Immature natural killer cell (primary cell): ENCODE measurements around the gene MYO18B. TPM values are rescaled to one million over a fixed set of nuclear protein-coding genes. Genes with fewer than 3 reads are reported as not detected.

Source experiments
- DNase-seq, 3 donors: peaks; one replicate each; pipeline ENCODE4 v3.0.0; 2022; ENCODE audit warnings: mixed read lengths in 1 of 3
- H3K27ac Mint-ChIP-seq, 6 donors: one replicate each; pipeline ENCODE4 v1.8.0; 2020; ENCODE audit warnings: mixed read lengths in 6 of 6, mild to moderate bottlenecking in 5 of 6, inconsistent platforms in 4 of 6, moderate library complexity in 3 of 6
- H3K27me3 Mint-ChIP-seq, 3 donors: one replicate each; pipeline ENCODE4 v1.8.0; 2020 to 2021; ENCODE audit warnings: low read depth in 3 of 3, mild to moderate bottlenecking in 3 of 3, mixed read lengths in 3 of 3, moderate library complexity in 3 of 3, inconsistent platforms in 1 of 3
- H3K36me3 Mint-ChIP-seq, 3 donors: one replicate each; pipeline ENCODE4 v1.8.0; 2020; ENCODE audit warnings: mixed read lengths in 3 of 3, inconsistent platforms in 2 of 3, mild to moderate bottlenecking in 2 of 3
- H3K4me1 Mint-ChIP-seq, 2 donors: one replicate each; pipeline ENCODE4 v1.8.0; 2020; ENCODE audit warnings: inconsistent platforms in 2 of 2, mild to moderate bottlenecking in 2 of 2, mixed read lengths in 2 of 2, moderate library complexity in 1 of 2
- H3K4me3 Mint-ChIP-seq, 5 donors: one replicate each; pipeline ENCODE4 v1.8.0; 2020; ENCODE audit warnings: mild to moderate bottlenecking in 5 of 5, mixed read lengths in 5 of 5, inconsistent platforms in 3 of 5, moderate library complexity in 3 of 5
- H3K9me3 Mint-ChIP-seq, 6 donors: one replicate each; pipeline ENCODE4 v1.8.0; 2020; ENCODE audit warnings: mild to moderate bottlenecking in 6 of 6, mixed read lengths in 6 of 6, inconsistent platforms in 4 of 6, moderate library complexity in 3 of 6
- polyA plus RNA-seq, 3 donors: library from polyadenylated mRNA; unstranded; fragments of 300-500 nt; fragmentation: Illumina TruSeq; gene quantifications; one replicate each; pipeline ENCODE4 v1.2.3, GENCODE V29; 2021

The MYO18B gene
- polyA plus RNA-seq, 3 donors from 2014 or later, result not detected

- Mint-ChIP-seq H3K27ac (no peak overlapping the region), H3K4me3 (no peak overlapping the region), H3K36me3 (no peaks in the 10 kb centered on the region), H3K9me3 (peaks cover 0 to 6% (median 3%) of the 10 kb centered on the region in 6 donors), H3K4me1 (no peaks in the 10 kb centered on the region), H3K27me3 (peaks cover 2 to 3% (median 3%) of the 10 kb centered on the region in 3 donors)
- DNase-seq, result no peak
Measured at GRCh38 chr22:25764270-25765015, 22.5 kb downstream of the MYO18B start.

- H3K36me3 Mint-ChIP-seq, result no peaks in the 10 kb centered on the region
- H3K27ac Mint-ChIP-seq, result no peak overlapping the region
Measured at GRCh38 chr22:25765016-25765367, 23.0 kb downstream of the MYO18B start.

GRCh38 chr22:25765801-25766200, 23.8 kb downstream of the MYO18B start:
- Mint-ChIP-seq H3K4me1 (no peaks in the 10 kb centered on the region), H3K36me3 (no peaks in the 10 kb centered on the region), H3K27ac (no peak overlapping the region), H3K9me3 (peaks cover 0 to 6% (median 3%) of the 10 kb centered on the region in 6 donors), H3K4me3 (no peak overlapping the region), H3K27me3 (peaks cover 2 to 3% (median 3%) of the 10 kb centered on the region in 3 donors)
- no peak for DNase-seq

More at GRCh38 chr22:25765016-25765367, 23.0 kb downstream of the MYO18B start:
- no peaks in the 10 kb centered on the region for H3K4me1 Mint-ChIP-seq
- H3K4me3 Mint-ChIP-seq, result no peak overlapping the region
- H3K9me3 Mint-ChIP-seq, result peaks cover 0 to 6% (median 3%) of the 10 kb centered on the region in 6 donors
- no peak for DNase-seq
- peaks cover 2 to 3% (median 3%) of the 10 kb centered on the region in 3 donors for H3K27me3 Mint-ChIP-seq

- Mint-ChIP-seq H3K36me3 (no peaks in the 10 kb centered on the region), H3K9me3 (peaks cover 0 to 6% (median 3%) of the 10 kb centered on the region in 6 donors), H3K27me3 (peaks cover 2 to 3% (median 3%) of the 10 kb centered on the region in 3 donors), H3K27ac (no peak overlapping the region), H3K4me1 (no peaks in the 10 kb centered on the region), H3K4me3 (no peak overlapping the region)
- DNase-seq, result no peak
Measured at GRCh38 chr22:25766418-25766817, 24.4 kb downstream of the MYO18B start.

GRCh38 chr22:25770333-25770732, 28.3 kb downstream of the MYO18B start:
- H3K27ac Mint-ChIP-seq, result no peak overlapping the region
- peaks cover 0 to 2% of the 10 kb centered on the region in 2 donors for H3K4me1 Mint-ChIP-seq
- H3K4me3 Mint-ChIP-seq, result no peak overlapping the region
- DNase-seq, result no peak
- H3K27me3 Mint-ChIP-seq, result peaks cover 0 to 2% (median 2%) of the 10 kb centered on the region in 3 donors
- no peaks in the 10 kb centered on the region for H3K36me3 Mint-ChIP-seq
- H3K9me3 Mint-ChIP-seq, result peaks cover 0 to 6% (median 3%) of the 10 kb centered on the region in 6 donors

- Mint-ChIP-seq H3K4me3 (no peak overlapping the region), H3K27ac (no peak overlapping the region), H3K36me3 (no peaks in the 10 kb centered on the region), H3K4me1 (peaks cover 0 to 2% of the 10 kb centered on the region in 2 donors), H3K9me3 (no peaks in the 10 kb centered on the region), H3K27me3 (no peaks in the 10 kb centered on the region)
- DNase-seq, result no peak
Measured at GRCh38 chr22:25772288-25772687, 30.3 kb downstream of the MYO18B start.

- no peak for DNase-seq
- Mint-ChIP-seq H3K36me3 (no peaks in the 10 kb centered on the region), H3K27ac (no peak overlapping the region), H3K4me1 (peaks cover 0 to 2% of the 10 kb centered on the region in 2 donors), H3K9me3 (no peaks in the 10 kb centered on the region), H3K4me3 (no peak overlapping the region), H3K27me3 (peaks cover 0 to 2% (median 0%) of the 10 kb centered on the region in 3 donors)
Measured at GRCh38 chr22:25774575-25775026, 32.6 kb downstream of the MYO18B start.

- Mint-ChIP-seq H3K4me1 (peaks cover 0 to 2% of the 10 kb centered on the region in 2 donors), H3K36me3 (no peaks in the 10 kb centered on the region), H3K4me3 (no peak overlapping the region), H3K9me3 (no peaks in the 10 kb centered on the region), H3K27ac (no peak overlapping the region), H3K27me3 (peaks cover 0 to 3% (median under 1%) of the 10 kb centered on the region in 3 donors)
- no peak for DNase-seq
Measured at GRCh38 chr22:25775531-25775930, 33.5 kb downstream of the MYO18B start.

GRCh38 chr22:25777411-25777810, 35.4 kb downstream of the MYO18B start:
- H3K4me3 Mint-ChIP-seq, result no peak overlapping the region
- no peak overlapping the region for H3K27ac Mint-ChIP-seq
- H3K9me3 Mint-ChIP-seq, result no peaks in the 10 kb centered on the region
- peaks cover 0 to 6% (median 4%) of the 10 kb centered on the region in 3 donors for H3K27me3 Mint-ChIP-seq
- no peaks in the 10 kb centered on the region for H3K36me3 Mint-ChIP-seq
- H3K4me1 Mint-ChIP-seq, result peaks cover 0 to 2% of the 10 kb centered on the region in 2 donors
- no peak for DNase-seq

GRCh38 chr22:25777870-25778269, 35.9 kb downstream of the MYO18B start:
- H3K27ac Mint-ChIP-seq, result no peak overlapping the region
- H3K4me1 Mint-ChIP-seq, result peaks cover 0 to under 1% of the 10 kb centered on the region in 2 donors
- H3K27me3 Mint-ChIP-seq, result peaks cover 0 to 6% (median 4%) of the 10 kb centered on the region in 3 donors
- no peak for DNase-seq
- no peaks in the 10 kb centered on the region for H3K36me3 Mint-ChIP-seq
- no peaks in the 10 kb centered on the region for H3K9me3 Mint-ChIP-seq
- H3K4me3 Mint-ChIP-seq, result no peak overlapping the region

GRCh38 chr22:25779426-25779825, 37.4 kb downstream of the MYO18B start:
- Mint-ChIP-seq H3K9me3 (no peaks in the 10 kb centered on the region), H3K27ac (no peak overlapping the region), H3K4me3 (no peak overlapping the region), H3K4me1 (no peaks in the 10 kb centered on the region), H3K36me3 (no peaks in the 10 kb centered on the region), H3K27me3 (peaks cover 0 to 8% (median 4%) of the 10 kb centered on the region in 3 donors)
- no peak for DNase-seq

- Mint-ChIP-seq H3K27ac (no peak overlapping the region), H3K36me3 (no peaks in the 10 kb centered on the region), H3K27me3 (peaks cover 0 to 9% (median 4%) of the 10 kb centered on the region in 3 donors), H3K4me1 (no peaks in the 10 kb centered on the region), H3K9me3 (no peaks in the 10 kb centered on the region), H3K4me3 (no peak overlapping the region)
- DNase-seq, result no peak
Measured at GRCh38 chr22:25779890-25780289, 37.9 kb downstream of the MYO18B start.

- Mint-ChIP-seq H3K27me3 (peaks cover 0 to 12% (median 4%) of the 10 kb centered on the region in 3 donors), H3K36me3 (no peaks in the 10 kb centered on the region), H3K4me1 (no peaks in the 10 kb centered on the region), H3K27ac (no peak overlapping the region), H3K4me3 (no peak overlapping the region), H3K9me3 (no peaks in the 10 kb centered on the region)
- no peak for DNase-seq
Measured at GRCh38 chr22:25780673-25781072, 38.7 kb downstream of the MYO18B start.

- Mint-ChIP-seq H3K4me1 (no peaks in the 10 kb centered on the region), H3K9me3 (no peaks in the 10 kb centered on the region), H3K36me3 (no peaks in the 10 kb centered on the region), H3K4me3 (no peak overlapping the region), H3K27ac (no peak overlapping the region), H3K27me3 (peaks cover 0 to 14% (median 4%) of the 10 kb centered on the region in 3 donors)
- DNase-seq, result no peak
Measured at GRCh38 chr22:25781801-25782200, 39.8 kb downstream of the MYO18B start.
